Ascending aorta (tissue), 2 donors: ENCODE results near the gene PRAC1. TPM values are rescaled to one million over a fixed set of nuclear protein-coding genes. Genes with fewer than 3 reads are reported as not detected.

Source experiments
- DNase-seq, 2 donors: peaks; one replicate each; pipeline ENCODE4 v3.0.0-alpha.2; 2019; ENCODE audit warnings: low spot score in 2 of 2
- H3K27ac ChIP-seq, 2 donors: fragments of 200-600 bp; sonication (generic); one replicate each; pipeline ENCODE4 v1.5.1; 2016 to 2017; ENCODE audit warnings: mild to moderate bottlenecking in 1 of 2
- H3K27me3 ChIP-seq: fragments of 200-600 bp; sonication (generic); one replicate; pipeline ENCODE4 v1.5.1; 2017
- H3K36me3 ChIP-seq, 2 donors: fragments of 200-600 bp; sonication (generic); one replicate each; pipeline ENCODE4 v1.5.1; 2016
- H3K4me1 ChIP-seq, 2 donors: fragments of 200-600 bp; sonication (generic); one replicate each; pipeline ENCODE4 v1.5.1; 2016 to 2017; ENCODE audit warnings: mild to moderate bottlenecking in 1 of 2
- H3K4me3 ChIP-seq, 2 donors: fragments of 200-600 bp; sonication (generic); one replicate each; pipeline ENCODE4 v1.5.1; 2016 to 2017; ENCODE audit warnings: mild to moderate bottlenecking in 1 of 2
- H3K9me3 ChIP-seq, 2 donors: fragments of 200-600 bp; sonication (generic); one replicate each; pipeline ENCODE4 v1.5.1; 2016
- intact Hi-C: fragments of 100-400 bp; cut with DNase I; formaldehyde crosslinking; loops from one replicate; pipeline ENCODE4 v1.15.1; 2023
- total RNA-seq: library from RNA; depleted of rRNA; stranded (reverse); fragments of >200 nt; gene quantifications from one replicate; pipeline ENCODE4 v1.1.0, GENCODE V29; 2016
- TF ChIP-seq, protein P1 (sequence below), 3 experiments: fragments of 200-600 bp in 2 of 3; fragments of 450-650 bp in 1 of 3; sonication (generic) in 2 of 3; IDR thresholded peaks; one replicate each; pipeline ENCODE4 v1.5.1; 2016 to 2019; ENCODE audit warnings: antibody characterized with exemption in 3 of 3, mild to moderate bottlenecking in 1 of 3, moderate library complexity in 1 of 3

The PRAC1 gene
- not detected for total RNA-seq

DNA sequence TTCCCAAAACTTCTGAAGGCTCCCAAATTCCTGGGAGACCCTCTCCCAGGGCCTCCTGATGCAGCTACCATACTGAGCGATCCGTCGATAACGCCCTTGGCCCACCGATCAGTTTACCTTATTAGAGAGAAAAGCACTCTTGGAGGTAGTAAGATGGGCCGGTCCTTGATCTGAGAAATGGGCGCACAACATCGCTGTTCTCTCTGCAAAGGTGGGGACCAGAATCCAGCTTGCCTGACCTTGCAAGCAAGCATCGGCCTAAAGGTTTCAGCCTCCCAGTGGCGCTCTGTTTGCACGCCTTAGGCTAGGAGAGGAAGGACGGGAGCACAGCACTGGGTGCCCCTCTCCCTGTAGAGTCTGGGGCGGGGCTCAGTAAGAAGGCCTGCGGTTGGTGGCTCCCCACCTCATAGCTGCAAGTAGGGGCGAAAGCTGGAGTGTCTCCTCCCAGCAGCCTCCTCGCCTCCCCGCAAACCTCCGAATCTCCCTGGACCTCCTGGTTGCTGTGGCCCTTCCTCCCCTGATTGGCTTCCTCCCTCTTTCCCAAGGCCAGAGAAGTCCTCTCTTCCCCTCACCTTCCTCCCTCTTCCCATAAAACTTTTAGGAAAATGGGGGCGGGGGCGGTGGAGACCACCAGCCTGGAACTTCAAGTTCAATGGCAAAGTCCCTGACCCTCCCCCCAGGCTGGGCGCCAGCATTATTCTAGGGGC is at the start of gene PRAC1:
PRAC1 (minus strand) TSS at position 318 of the 707 bp plus-strand sequence; CDS start at position 192, 126 bp downstream.
- Histone ChIP-seq H3K27me3 (peaks cover 60% of the 10 kb centered on the region), H3K4me3 (no peak within 1 kb of the TSS), H3K36me3 (no peaks in the 10 kb centered on the region), H3K4me1 (peaks cover 0 to 7% of the 10 kb centered on the region in 2 donors), H3K27ac (no peak within 1 kb of the TSS), H3K9me3 (no peaks in the 10 kb centered on the region)
- TF ChIP-seq, protein P1, sequence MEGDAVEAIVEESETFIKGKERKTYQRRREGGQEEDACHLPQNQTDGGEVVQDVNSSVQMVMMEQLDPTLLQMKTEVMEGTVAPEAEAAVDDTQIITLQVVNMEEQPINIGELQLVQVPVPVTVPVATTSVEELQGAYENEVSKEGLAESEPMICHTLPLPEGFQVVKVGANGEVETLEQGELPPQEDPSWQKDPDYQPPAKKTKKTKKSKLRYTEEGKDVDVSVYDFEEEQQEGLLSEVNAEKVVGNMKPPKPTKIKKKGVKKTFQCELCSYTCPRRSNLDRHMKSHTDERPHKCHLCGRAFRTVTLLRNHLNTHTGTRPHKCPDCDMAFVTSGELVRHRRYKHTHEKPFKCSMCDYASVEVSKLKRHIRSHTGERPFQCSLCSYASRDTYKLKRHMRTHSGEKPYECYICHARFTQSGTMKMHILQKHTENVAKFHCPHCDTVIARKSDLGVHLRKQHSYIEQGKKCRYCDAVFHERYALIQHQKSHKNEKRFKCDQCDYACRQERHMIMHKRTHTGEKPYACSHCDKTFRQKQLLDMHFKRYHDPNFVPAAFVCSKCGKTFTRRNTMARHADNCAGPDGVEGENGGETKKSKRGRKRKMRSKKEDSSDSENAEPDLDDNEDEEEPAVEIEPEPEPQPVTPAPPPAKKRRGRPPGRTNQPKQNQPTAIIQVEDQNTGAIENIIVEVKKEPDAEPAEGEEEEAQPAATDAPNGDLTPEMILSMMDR (IDR thresholded peaks at IDR 0.05) = no peak
- intact Hi-C loops = loop anchor here (2.0 kb wide), 1 partner anchor 68 kb away; no protein-coding TSS in a partner anchor
- DNase-seq = no peak

DNA sequence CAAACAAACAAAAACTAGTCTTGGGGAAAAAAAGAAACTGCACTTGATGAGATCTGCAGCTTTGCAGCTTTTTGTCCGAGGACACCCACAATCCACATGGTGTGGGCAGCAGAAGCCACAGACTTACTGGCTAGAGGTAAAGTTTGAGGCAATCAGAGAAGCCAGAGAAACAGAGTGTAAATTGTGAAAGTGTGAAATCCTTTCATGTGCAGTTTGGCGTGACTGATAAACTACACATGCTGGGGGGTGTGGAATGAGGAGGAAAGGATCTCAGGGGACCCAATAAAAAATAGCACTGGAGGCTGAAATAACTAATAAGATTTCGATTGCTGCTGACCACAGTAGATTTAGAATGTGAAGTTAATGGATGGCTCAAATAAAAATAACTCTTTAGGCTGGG is 48.6 kb upstream of the PRAC1 start:
- intact Hi-C loops = no loop called here
- H3K36me3 ChIP-seq = no peaks in the 10 kb centered on the region
- no peaks in the 10 kb centered on the region for H3K4me1 ChIP-seq
- H3K27me3 ChIP-seq = no peaks in the 10 kb centered on the region
- no peak for DNase-seq
- TF ChIP-seq, protein P1 (IDR thresholded peaks at IDR 0.05) = no peak
- H3K4me3 ChIP-seq = no peak overlapping the region
- no peak overlapping the region for H3K27ac ChIP-seq
- H3K9me3 ChIP-seq = no peaks in the 10 kb centered on the region

DNA sequence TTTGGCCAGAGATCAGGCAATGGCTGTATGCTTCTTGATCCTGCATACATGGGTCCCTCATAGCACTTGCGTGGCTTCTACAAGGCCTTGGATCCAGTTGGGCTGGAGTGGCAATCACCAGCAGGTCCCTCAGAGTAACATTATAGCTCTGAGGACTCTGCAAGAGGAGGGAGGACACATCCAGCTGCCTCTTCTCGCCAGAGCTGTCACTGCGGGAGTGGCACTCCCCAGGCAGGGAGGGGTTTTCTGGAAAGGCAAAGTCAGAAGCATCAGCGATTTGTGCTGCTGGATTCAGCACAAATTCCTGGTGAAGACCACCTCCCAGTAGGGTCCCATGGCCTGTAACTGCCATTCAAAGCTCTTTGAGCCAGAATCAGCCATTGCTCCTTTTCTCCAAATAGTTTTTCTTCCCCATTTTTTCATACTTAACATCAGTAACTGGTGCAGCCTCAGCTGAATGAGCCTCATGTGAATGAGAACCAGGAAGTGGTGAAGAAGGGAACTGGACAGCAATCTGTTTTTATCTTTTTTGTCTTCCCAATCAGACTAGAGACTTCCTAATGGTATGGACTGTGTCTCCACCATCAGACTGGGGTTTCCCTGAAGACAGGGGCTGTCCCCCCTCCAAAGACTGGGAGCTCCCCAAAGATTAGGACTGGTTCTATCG is 46.8 kb upstream of the PRAC1 start:
- TF ChIP-seq, protein P1 (IDR thresholded peaks at IDR 0.05) = no peak
- intact Hi-C loops = no loop called here
- Histone ChIP-seq H3K4me1 (no peaks in the 10 kb centered on the region), H3K4me3 (no peak overlapping the region), H3K27me3 (no peaks in the 10 kb centered on the region), H3K9me3 (no peaks in the 10 kb centered on the region), H3K36me3 (no peaks in the 10 kb centered on the region), H3K27ac (no peak overlapping the region)
- DNase-seq = no peak

DNA sequence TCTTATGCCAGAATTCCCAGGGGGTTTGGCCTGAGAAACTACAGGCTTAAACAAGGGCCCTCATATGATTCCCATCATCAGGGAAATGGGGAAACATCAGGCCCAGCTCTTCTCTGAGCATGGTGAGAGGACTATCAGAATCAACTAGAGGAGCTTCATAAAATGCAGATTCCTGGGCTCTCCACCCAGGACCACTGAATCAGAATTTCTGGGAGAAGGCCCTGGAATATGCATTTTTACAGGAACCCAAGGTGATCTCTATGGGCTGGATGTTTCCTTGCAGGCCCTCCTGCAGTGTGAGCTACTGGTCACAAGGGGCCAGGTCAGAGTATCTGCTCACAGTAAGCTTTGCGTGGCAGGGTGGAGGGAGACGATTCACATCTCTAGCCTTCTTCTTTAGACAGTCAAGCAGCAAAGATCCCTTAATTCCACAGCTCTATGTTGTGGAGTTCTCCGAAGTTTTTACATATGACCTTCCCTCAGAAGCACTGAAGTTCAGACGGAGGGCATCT is 45.0 kb upstream of the PRAC1 start:
- Histone ChIP-seq H3K9me3 (no peaks in the 10 kb centered on the region), H3K4me1 (no peaks in the 10 kb centered on the region), H3K4me3 (no peak overlapping the region), H3K36me3 (no peaks in the 10 kb centered on the region), H3K27me3 (no peaks in the 10 kb centered on the region), H3K27ac (no peak overlapping the region)
- intact Hi-C loops = no loop called here
- TF ChIP-seq, protein P1 (IDR thresholded peaks at IDR 0.05) = no peak
- DNase-seq = no peak

DNA sequence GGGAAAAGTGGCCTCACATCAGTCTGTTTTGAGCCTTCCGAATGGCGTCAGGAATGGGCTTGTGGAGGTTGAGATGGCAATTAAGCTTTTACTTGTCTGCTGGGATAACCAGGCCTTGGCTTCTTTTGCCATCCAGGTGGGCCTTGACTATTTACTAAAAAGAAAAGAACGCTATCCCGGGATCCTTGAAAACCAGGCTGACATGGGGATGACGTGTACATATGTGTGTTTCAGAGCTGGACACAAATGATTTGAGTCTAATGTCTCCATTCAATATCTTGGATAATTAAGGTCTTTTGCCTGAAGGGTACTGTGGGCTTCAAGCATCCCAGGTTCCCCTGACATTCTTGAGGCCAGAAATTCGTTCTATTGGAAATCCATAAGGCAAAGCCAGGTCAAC is 38.8 kb upstream of the PRAC1 start:
- TF ChIP-seq, protein P1 (IDR thresholded peaks at IDR 0.05) = no peak
- no peaks in the 10 kb centered on the region for H3K9me3 ChIP-seq
- H3K4me1 ChIP-seq = no peaks in the 10 kb centered on the region
- H3K36me3 ChIP-seq = no peaks in the 10 kb centered on the region
- no peak overlapping the region for H3K4me3 ChIP-seq
- no peak for DNase-seq
- no peak overlapping the region for H3K27ac ChIP-seq
- intact Hi-C loops = no loop called here
- H3K27me3 ChIP-seq = no peaks in the 10 kb centered on the region
